Measurements from ENCODE around the gene CPED1. TPM values are rescaled to one million over a fixed set of nuclear protein-coding genes. Genes with fewer than 3 reads are reported as not detected.

CPED1 gene
- total and polyA plus RNA-seq, 2 experiments from 2014 or later = 0.17 to 0.47 TPM

GRCh38 chr7:121011401-121011800 lies 22.9 kb downstream of the CPED1 start:
- H3K4me1 Mint-ChIP-seq = peaks cover 7% of the 10 kb centered on the region; the same call in 2 of the 3 replicates
- TF ChIP-seq JUNB (IDR thresholded peaks at IDR 0.05; ENCODE audit: unreplicated experiment) (no peak), ZNF462 (CRISPR knock-in tag; IDR thresholded peaks at IDR 0.05) (no peak), ETS1 (IDR thresholded peaks at IDR 0.05) (no peak), REST (IDR thresholded peaks at IDR 0.05; ENCODE audit: unreplicated experiment) (no peak)
- ATAC-seq = no peak

More at GRCh38 chr7:121011401-121011800, 22.9 kb downstream of the CPED1 start:
- Histone ChIP-seq H3K27me3 (ENCODE audit: insufficient read depth) (no peaks in the 10 kb centered on the region), H3K4me3 (no peak overlapping the region), H2AFZ (no peak overlapping the region), H3K4me1 (ENCODE audit: insufficient read depth) (peaks cover 3% of the 10 kb centered on the region; the same call in 1 of the 2 replicates), H3K9me2 (ENCODE audit: insufficient read depth) (no peaks in the 10 kb centered on the region), H3K27ac (ENCODE audit: low read depth) (no peak overlapping the region), H3F3A (replicated peaks; ENCODE audit: low read depth) (no peaks in the 10 kb centered on the region), H4K20me1 (replicated peaks; ENCODE audit: insufficient read depth) (no peaks in the 10 kb centered on the region), H3K36me3 (ENCODE audit: insufficient read depth) (no peaks in the 10 kb centered on the region), H3K4me2 (no peak overlapping the region), H3K79me2 (replicated peaks; ENCODE audit: insufficient read depth) (no peaks in the 10 kb centered on the region)
- Mint-ChIP-seq H3K4me3 (no peak overlapping the region), H3K9me3 (no peaks in the 10 kb centered on the region), H3K36me3 (ENCODE audit: low read depth) (no peaks in the 10 kb centered on the region), H3K27ac (no peak overlapping the region), H3K27me3 (ENCODE audit: insufficient read depth, low read depth, poor library complexity) (peaks cover 2% of the 10 kb centered on the region)
- DNase-seq (ENCODE audit: low spot score) = no peak

Data from GM23338 (cell line).